Right atrium auricular region (tissue), 2 donors: ENCODE data around the gene EXOC6B. TPM values are rescaled to one million over a fixed set of nuclear protein-coding genes. Genes with fewer than 3 reads are reported as not detected.

Experiments
- DNase-seq: peaks from one replicate; pipeline ENCODE4 v3.0.0-alpha.2; 2019; ENCODE audit warnings: low spot score
- H3K27ac ChIP-seq, 2 donors: fragments of 200-600 bp; sonication (generic); 1 replicate in 1 of 2; 2 replicates in 1 of 2; pipeline ENCODE4 v1.5.1; 2016 to 2019
- H3K27me3 ChIP-seq, 2 donors: fragments of 200-600 bp; sonication (generic); one replicate each; pipeline versions ENCODE4 v1.5.1 to v1.6.0; 2017 to 2019
- H3K36me3 ChIP-seq: fragments of 200-600 bp; sonication (generic); one replicate; pipeline ENCODE4 v1.5.1; 2016
- H3K4me1 ChIP-seq, 2 donors: fragments of 200-600 bp; sonication (generic); one replicate each; pipeline versions ENCODE4 v1.5.1 to v1.6.0; 2017 to 2019
- H3K4me3 ChIP-seq, 2 donors: fragments of 200-600 bp; sonication (generic); 1 replicate in 1 of 2; 2 replicates in 1 of 2; pipeline ENCODE4 v1.5.1; 2017 to 2019; ENCODE audit warnings: mild to moderate bottlenecking in 1 of 2, moderate library complexity in 1 of 2
- H3K9me3 ChIP-seq, 2 donors: fragments of 200-600 bp; sonication (generic); one replicate each; pipeline ENCODE4 v1.5.1; 2019
- CTCF ChIP-seq, 2 donors: fragments of 200-600 bp; sonication (generic); IDR thresholded peaks; one replicate each; pipeline ENCODE4 v1.5.1; 2019; ENCODE audit warnings: antibody characterized with exemption in 2 of 2
- total RNA-seq, 2 donors: library from RNA; depleted of rRNA; stranded (reverse); fragments of >200 nt; gene quantifications; one replicate each; pipeline ENCODE4 v1.1.0, GENCODE V29; 2016

EXOC6B gene
- total RNA-seq, 2 donors from 2014 or later: 80.5 to 111 TPM

DNA sequence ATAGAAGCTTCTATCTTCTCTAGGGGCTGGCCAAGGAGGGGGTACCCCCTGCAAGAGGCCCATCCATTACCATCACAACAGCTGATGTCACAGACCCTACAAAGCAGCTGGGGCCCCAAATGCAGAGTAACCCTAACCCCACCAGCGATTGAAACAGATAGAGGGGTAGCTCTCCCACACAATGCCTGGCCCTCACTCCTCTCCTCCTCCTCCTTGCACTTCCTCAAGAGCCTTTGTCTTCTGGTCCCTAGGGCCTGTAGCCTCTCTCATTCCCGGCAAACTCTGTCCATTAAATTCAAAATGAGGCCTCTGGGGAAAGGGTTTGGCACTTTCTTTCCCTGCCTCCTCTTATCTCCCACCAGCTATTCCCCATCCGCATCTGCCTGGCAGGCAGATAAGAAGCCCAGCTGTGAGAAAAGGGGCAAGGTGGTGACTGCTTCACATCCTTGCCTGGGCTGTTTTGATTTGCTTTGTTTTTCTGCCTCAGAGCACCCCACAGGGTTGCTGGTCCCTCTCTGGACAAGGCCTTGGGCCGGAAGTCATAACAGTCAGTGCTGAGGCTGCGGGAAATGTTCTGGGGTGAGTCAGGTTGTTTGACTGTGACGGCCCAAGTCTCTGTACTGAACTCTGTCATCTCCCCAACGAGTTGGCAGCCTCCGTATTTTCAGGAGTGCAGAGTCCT lies 652.1 kb downstream of the EXOC6B start:
- TF ChIP-seq CTCF (IDR thresholded peaks at IDR 0.05): no peak
- H3K4me1 ChIP-seq: no peaks in the 10 kb centered on the region
- H3K27me3 ChIP-seq: no peaks in the 10 kb centered on the region
- H3K27ac ChIP-seq: no peak overlapping the region
- no peak overlapping the region for H3K4me3 ChIP-seq
- peaks cover 37% of the 10 kb centered on the region for H3K36me3 ChIP-seq
- H3K9me3 ChIP-seq: peaks cover 0 to under 1% of the 10 kb centered on the region in 2 donors
- no peak for DNase-seq

- H3K36me3 ChIP-seq: peaks cover 24% of the 10 kb centered on the region
- H3K27ac ChIP-seq: no peak overlapping the region
- no peak for DNase-seq
- no peak overlapping the region for H3K4me3 ChIP-seq
- H3K4me1 ChIP-seq: no peaks in the 10 kb centered on the region
- no peak for TF ChIP-seq CTCF (IDR thresholded peaks at IDR 0.05)
- H3K27me3 ChIP-seq: no peaks in the 10 kb centered on the region
- H3K9me3 ChIP-seq: peaks cover 0 to 4% of the 10 kb centered on the region in 2 donors
Observed at GRCh38 chr2:72172478-72172877, 653.4 kb downstream of the EXOC6B start.

DNA sequence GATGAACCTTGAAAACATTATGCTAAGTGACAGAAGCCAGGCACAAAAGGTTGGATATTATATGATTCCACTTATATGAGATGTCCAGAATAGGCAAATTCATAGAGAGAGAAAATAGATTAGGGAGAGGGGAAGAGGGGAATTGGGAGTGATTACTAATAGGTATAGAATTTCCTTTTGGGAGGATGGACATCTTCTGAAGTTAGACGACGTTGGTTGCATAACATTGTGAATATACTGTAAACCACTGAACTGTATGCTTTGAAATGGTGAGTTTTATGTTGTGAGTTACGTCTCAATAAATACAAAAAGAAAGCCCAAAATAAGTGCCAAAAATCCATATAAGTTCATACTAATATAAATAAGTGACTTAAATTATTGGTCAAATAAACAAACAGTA lies 659.6 kb downstream of the EXOC6B start:
- no peak for TF ChIP-seq CTCF (IDR thresholded peaks at IDR 0.05)
- Histone ChIP-seq H3K27me3 (no peaks in the 10 kb centered on the region), H3K27ac (no peak overlapping the region), H3K9me3 (peaks cover 0 to 4% of the 10 kb centered on the region in 2 donors), H3K36me3 (no peaks in the 10 kb centered on the region), H3K4me3 (no peak overlapping the region), H3K4me1 (no peaks in the 10 kb centered on the region)
- DNase-seq: no peak

DNA sequence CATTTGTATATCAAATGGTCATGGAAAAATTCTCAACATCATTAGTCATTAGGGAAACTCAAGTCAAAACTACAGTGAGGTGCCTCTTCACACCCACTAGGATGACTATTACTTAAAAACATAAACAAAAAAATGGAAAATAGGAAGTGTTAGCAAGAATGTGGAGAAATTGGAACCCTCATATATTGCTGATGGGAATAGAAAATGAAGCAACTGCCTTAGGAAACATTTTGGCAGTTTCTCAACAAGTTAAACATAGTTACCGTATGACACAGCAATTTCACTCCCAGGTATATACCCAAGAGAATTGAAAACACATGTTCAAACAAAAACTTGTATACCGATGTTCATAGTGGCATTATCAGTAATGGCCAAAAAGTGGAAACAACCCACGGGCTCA lies 660.0 kb downstream of the EXOC6B start:
- H3K4me3 ChIP-seq: no peak overlapping the region
- no peak for DNase-seq
- no peak for TF ChIP-seq CTCF (IDR thresholded peaks at IDR 0.05)
- H3K9me3 ChIP-seq: peaks cover 0 to 4% of the 10 kb centered on the region in 2 donors
- no peaks in the 10 kb centered on the region for H3K4me1 ChIP-seq
- H3K27ac ChIP-seq: no peak overlapping the region
- H3K36me3 ChIP-seq: no peaks in the 10 kb centered on the region
- H3K27me3 ChIP-seq: no peaks in the 10 kb centered on the region

GRCh38 chr2:72162574-72162973 lies 663.3 kb downstream of the EXOC6B start:
- Histone ChIP-seq H3K4me3 (no peak overlapping the region), H3K9me3 (no peaks in the 10 kb centered on the region), H3K4me1 (no peaks in the 10 kb centered on the region), H3K27ac (no peak overlapping the region), H3K27me3 (no peaks in the 10 kb centered on the region), H3K36me3 (no peaks in the 10 kb centered on the region)
- TF ChIP-seq CTCF (IDR thresholded peaks at IDR 0.05): no peak
- no peak for DNase-seq
